H54 (cell line): ENCODE data around the gene HRC.

Source experiments
- DNase-seq: peaks from one replicate; pipeline ENCODE4 v3.0.0; 2011; ENCODE audit warnings: low spot score, mixed read lengths; ENCODE audit not compliant: insufficient read length
- FAIRE-seq: peaks from 3 replicates; lab custom pipeline; 2011; peaks lifted over from hg19 to GRCh38; lab: Jason Lieb, UNC
- POLR2A ChIP-seq: IDR thresholded peaks from 2 replicates; pipeline ENCODE4 v1.6.1; 2011; ENCODE audit warnings: low read depth, mild to moderate bottlenecking, low read length

The HRC gene

DNA sequence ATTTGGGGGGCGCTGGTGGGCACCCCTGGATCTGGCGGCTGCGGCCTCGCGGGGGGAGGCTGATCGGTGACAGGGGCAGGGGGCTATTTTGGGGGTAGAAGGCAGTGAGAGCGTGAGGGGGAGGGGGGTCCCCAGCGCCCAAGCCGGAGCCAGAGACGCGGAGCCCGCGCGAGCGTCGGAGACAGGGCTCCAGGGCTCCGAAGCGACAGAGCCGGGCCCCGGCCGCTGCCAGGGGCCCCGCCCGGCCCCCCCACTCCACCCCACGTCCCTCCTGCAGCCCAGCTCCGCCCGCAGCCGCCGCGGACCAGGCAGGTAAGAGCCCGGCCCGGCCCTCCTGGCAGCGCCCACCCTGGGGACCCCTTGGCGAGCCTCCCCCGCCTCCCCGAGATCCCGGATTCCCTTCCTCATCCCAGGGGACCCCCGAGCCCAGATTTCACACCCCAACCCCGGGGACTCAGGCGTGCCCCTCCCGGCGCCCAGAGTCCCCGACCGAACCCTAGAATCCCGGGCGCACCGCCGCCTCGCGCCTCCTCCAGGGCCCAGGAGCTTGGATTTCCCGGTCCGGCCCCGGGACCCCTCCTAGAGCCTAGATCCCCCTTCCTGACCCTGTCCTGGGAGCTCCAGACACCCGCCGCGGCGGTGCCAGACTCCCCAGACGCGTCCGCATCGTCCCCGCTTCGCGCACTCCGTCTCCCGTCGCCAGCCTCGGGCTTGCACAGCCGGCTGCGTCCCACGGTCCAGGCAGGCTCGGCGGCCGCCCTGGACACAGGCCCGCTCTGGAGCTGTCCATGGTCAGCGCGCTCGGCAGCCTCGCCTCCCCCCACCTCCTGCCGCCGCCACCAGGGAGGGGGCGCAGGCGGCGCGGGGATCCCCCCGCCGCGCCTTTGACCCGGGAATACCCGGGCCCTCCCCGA lies 35.5 kb downstream of the HRC start, which contains the start of gene PPFIA3:
Gene PPFIA3, plus strand, starts transcription at position 134 of the 914 bp plus-strand sequence. CDS start 8,330 bp downstream, outside the sequence.
- peak; percentile 57 for DNase-seq

DNA sequence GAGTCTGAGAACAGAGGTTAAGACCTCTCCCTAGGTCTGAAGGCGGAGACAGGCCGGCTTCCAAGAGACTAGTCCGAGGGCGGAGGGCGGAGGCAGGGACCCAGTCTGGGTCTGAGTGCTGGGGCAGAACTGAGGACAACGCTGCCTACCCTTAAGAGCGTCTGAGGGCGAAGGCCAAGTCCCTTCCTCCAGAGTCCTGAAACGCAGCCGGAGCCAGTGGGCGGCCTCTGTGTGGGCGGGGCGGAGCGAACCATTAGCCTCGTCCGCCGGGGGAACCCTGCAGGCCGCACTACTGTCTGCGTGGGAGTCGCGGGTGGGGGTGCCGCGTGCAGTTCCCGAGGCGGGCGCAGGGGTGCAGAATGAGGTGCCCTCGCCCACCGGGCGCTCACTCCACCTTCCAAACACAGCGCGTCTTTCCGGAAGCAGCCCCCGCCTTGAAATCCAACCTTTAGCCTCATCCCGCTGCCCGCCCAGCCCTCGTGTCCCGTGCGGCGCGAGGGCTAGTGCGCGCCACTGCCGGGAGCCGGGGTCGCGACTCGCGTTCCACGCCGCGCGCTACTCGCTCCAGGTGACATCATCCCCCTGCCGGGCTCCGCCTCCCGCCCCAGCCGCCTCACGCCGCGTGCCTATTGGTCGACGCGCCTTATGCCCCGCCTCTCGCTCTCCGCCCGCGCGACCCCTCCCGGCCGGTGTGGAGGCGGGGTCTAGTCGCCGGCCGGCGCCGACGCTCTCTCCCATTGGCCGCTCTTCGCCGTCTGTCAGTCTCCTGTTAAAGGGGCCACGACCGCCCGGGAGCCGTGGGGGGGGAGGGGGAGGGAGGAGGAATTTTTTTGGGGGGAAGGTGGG lies 36.4 kb downstream of the HRC start, which contains the start of gene C19orf73:
Gene C19orf73, minus strand, starts transcription at position 579 of the 846 bp plus-strand sequence. Its CDS starts 121 bp downstream, at position 458.
- DNase-seq (peak; percentile 82), FAIRE-seq (peak; percentile 36)
- TF ChIP-seq POLR2A: peak; percentile 36; the same call in 1 of the 2 replicates

More for the DNA sequence above, 35.5 kb downstream of the HRC start, which contains the start of gene PPFIA3:
- FAIRE-seq: no peak
- no peak for TF ChIP-seq POLR2A

GRCh38 chr19:49117677-49118564 lies 37.3 kb downstream of the HRC start:
- DNase-seq: no peak
- no peak for FAIRE-seq

DNA sequence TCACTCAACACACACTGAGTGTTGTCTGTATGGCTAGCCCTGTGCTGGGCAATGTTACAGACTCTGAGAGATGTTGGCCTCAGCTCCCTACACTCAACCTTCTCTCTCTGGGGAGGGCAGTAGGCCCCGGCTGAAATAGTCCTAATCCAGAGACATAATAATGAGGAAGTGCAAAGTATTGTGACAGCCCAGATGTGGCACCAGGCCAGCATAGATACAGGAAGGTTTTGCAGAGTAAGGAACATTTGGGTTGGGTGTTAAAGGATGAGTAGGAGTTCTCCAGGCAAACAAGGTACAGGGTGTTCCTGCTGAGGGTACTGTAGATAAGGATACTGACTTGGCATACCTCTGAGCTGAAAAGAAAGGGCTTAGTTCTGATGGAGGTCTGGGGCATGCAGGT lies 38.7 kb downstream of the HRC start:
- FAIRE-seq (no peak), DNase-seq (no peak)
- no peak for TF ChIP-seq POLR2A

More at GRCh38 chr19:49117677-49118564, 37.3 kb downstream of the HRC start:
- no peak for TF ChIP-seq POLR2A

GRCh38 chr19:49114630-49115363 lies 40.4 kb downstream of the HRC start:
- FAIRE-seq (no peak), DNase-seq (no peak)
- TF ChIP-seq POLR2A: no peak

GRCh38 chr19:49113762-49114629 lies 41.2 kb downstream of the HRC start, which contains the start of gene LIN7B:
Gene LIN7B (plus strand): TSS chr19:49114370. CDS start chr19:49114405, 35 bp downstream.
- DNase-seq: peak; percentile 68
- 0 out of 2 replicates have a peak, but pooled peaks have one; percentile 29 for TF ChIP-seq POLR2A
- FAIRE-seq: no peak

- TF ChIP-seq POLR2A: no peak
- FAIRE-seq (no peak), DNase-seq (no peak)
These were observed 43.8 kb downstream of the HRC start for GRCh38 chr19:49111218-49111998.

DNA sequence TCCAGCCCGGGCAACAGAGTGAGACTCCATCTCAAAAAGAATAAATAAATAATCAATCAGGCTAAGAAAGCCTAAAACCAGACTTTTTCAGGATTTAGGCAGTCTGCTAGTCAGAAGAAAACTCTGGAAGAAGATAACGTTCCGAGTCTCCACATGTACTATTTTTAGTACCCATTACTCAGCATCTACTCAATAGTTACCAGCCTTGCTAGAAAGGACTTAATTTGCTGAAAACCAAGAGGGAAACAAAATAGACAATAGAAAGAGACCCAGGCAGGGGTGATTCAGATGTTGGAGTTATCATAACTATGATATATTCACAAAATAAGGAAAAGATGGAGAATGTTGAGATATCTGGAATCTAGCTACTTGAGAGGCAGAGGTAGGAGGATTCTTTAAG lies 44.6 kb downstream of the HRC start:
- DNase-seq (no peak), FAIRE-seq (no peak)
- TF ChIP-seq POLR2A: no peak

- no peak for FAIRE-seq
- DNase-seq: no peak
- no peak for TF ChIP-seq POLR2A
These were observed 45.5 kb downstream of the HRC start for GRCh38 chr19:49109569-49110233.

GRCh38 chr19:49109051-49109450 lies 46.1 kb downstream of the HRC start:
- FAIRE-seq: no peak
- TF ChIP-seq POLR2A: no peak

More at GRCh38 chr19:49109051-49109450, 46.1 kb downstream of the HRC start:
- no peak for DNase-seq
